Measurements from ENCODE around the gene MRGPRE.

DNA sequence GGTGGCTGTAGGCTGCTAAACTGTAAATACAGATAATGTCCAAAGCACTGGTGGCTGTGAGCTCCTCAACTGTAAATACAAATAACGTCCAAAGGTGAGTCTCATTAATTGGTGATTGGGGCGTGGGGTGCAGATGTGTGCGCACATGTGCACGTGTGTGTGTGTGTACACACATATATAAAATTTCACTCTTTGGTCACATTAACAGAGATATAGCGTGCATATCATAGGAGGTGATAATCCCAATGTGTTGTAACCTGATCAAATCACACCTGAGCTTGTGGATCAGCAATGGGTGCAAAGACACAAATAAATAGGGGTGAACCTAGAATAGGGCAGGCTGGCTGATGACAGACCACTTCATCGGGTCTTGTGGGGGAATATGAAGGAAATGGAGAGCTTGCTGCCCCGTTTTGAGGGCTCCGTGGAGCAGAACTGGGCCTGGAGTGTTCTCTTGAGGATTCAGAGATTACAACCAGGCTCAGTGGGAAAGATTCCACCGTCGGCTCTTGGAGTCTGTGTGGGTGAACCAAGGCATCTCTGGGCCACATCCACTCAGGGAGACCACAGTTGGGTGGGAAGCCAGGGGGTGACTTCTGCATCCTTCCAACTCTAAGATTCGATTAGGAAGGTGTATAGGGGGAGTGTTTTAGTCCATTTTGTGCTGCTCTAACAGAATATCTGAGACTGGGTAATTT is 42.2 kb downstream of the MRGPRE start:
- TF ChIP-seq, protein P1, sequence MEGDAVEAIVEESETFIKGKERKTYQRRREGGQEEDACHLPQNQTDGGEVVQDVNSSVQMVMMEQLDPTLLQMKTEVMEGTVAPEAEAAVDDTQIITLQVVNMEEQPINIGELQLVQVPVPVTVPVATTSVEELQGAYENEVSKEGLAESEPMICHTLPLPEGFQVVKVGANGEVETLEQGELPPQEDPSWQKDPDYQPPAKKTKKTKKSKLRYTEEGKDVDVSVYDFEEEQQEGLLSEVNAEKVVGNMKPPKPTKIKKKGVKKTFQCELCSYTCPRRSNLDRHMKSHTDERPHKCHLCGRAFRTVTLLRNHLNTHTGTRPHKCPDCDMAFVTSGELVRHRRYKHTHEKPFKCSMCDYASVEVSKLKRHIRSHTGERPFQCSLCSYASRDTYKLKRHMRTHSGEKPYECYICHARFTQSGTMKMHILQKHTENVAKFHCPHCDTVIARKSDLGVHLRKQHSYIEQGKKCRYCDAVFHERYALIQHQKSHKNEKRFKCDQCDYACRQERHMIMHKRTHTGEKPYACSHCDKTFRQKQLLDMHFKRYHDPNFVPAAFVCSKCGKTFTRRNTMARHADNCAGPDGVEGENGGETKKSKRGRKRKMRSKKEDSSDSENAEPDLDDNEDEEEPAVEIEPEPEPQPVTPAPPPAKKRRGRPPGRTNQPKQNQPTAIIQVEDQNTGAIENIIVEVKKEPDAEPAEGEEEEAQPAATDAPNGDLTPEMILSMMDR (IDR thresholded peaks at IDR 0.05; ENCODE audit: low read length), result no peak
- TF ChIP-seq EZH2 (optimal IDR thresholded peaks at IDR 0.05; ENCODE audit: low read depth, low read length), result no peak
- TF ChIP-seq EZH2phosphoT487 (IDR thresholded peaks at IDR 0.05; ENCODE audit: low read length), result no peak
